ENCODE results near the gene ARHGAP26. TPM values are rescaled to one million over a fixed set of nuclear protein-coding genes. Genes with fewer than 3 reads are reported as not detected.

Gene ARHGAP26
- total RNA-seq, 1 experiment from 2014 or later, result 79.8 TPM

- Mint-ChIP-seq H3K27ac (ENCODE audit: unreplicated experiment) (no peak overlapping the region), H3K4me1 (ENCODE audit: low read depth, unreplicated experiment) (peaks cover 10% of the 10 kb centered on the region), H3K27me3 (ENCODE audit: insufficient read depth, unreplicated experiment) (no peaks in the 10 kb centered on the region), H3K36me3 (ENCODE audit: insufficient read depth, unreplicated experiment) (no peaks in the 10 kb centered on the region), H3K4me3 (ENCODE audit: unreplicated experiment) (no peak overlapping the region), H3K9me3 (ENCODE audit: unreplicated experiment) (no peaks in the 10 kb centered on the region)
- peak in 1 of 2 experiments; percentile 18 for DNase-seq
- Histone ChIP-seq H3K4me1 (peaks cover 7% of the 10 kb centered on the region; the same call in 1 of the 2 replicates), H3K27me3 (replicated peaks; ENCODE audit: control insufficient read depth, insufficient read depth, low read length) (no peaks in the 10 kb centered on the region), H3K9me3 (no peaks in the 10 kb centered on the region), H3K36me3 (ENCODE audit: control insufficient read depth, insufficient read depth, low read length) (no peaks in the 10 kb centered on the region), H3K4me3 (ENCODE audit: low read depth, low read length) (no peak overlapping the region)
- intact Hi-C loops (cut with micrococcal nuclease; ENCODE audit: unreplicated experiment), result loop anchor here (1.0 kb wide), 1 partner anchor 20 kb away; no protein-coding TSS in a partner anchor
- CTCF ChIA-PET, result interaction anchor here (1.2 to 1.3 kb wide), 3 partner anchors 27 to 126 kb away, joined by 3 to 6 read pairs (median 4); no protein-coding TSS in a partner anchor
- TF ChIP-seq, protein P1, sequence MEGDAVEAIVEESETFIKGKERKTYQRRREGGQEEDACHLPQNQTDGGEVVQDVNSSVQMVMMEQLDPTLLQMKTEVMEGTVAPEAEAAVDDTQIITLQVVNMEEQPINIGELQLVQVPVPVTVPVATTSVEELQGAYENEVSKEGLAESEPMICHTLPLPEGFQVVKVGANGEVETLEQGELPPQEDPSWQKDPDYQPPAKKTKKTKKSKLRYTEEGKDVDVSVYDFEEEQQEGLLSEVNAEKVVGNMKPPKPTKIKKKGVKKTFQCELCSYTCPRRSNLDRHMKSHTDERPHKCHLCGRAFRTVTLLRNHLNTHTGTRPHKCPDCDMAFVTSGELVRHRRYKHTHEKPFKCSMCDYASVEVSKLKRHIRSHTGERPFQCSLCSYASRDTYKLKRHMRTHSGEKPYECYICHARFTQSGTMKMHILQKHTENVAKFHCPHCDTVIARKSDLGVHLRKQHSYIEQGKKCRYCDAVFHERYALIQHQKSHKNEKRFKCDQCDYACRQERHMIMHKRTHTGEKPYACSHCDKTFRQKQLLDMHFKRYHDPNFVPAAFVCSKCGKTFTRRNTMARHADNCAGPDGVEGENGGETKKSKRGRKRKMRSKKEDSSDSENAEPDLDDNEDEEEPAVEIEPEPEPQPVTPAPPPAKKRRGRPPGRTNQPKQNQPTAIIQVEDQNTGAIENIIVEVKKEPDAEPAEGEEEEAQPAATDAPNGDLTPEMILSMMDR (IDR thresholded peaks at IDR 0.05; ENCODE audit: insufficient read depth in 1 of 2, low read depth in 1 of 2, low read length in 1 of 2, severe bottlenecking in 1 of 2, unreplicated experiment in 1 of 2), result no peak
- POLR2A ChIA-PET, result no interaction called here
- BruUV-seq (replicated peaks), result no TSS peak
Observed at GRCh38 chr5:142740474-142741242, 29.5 kb upstream of the ARHGAP26 start.

DNA sequence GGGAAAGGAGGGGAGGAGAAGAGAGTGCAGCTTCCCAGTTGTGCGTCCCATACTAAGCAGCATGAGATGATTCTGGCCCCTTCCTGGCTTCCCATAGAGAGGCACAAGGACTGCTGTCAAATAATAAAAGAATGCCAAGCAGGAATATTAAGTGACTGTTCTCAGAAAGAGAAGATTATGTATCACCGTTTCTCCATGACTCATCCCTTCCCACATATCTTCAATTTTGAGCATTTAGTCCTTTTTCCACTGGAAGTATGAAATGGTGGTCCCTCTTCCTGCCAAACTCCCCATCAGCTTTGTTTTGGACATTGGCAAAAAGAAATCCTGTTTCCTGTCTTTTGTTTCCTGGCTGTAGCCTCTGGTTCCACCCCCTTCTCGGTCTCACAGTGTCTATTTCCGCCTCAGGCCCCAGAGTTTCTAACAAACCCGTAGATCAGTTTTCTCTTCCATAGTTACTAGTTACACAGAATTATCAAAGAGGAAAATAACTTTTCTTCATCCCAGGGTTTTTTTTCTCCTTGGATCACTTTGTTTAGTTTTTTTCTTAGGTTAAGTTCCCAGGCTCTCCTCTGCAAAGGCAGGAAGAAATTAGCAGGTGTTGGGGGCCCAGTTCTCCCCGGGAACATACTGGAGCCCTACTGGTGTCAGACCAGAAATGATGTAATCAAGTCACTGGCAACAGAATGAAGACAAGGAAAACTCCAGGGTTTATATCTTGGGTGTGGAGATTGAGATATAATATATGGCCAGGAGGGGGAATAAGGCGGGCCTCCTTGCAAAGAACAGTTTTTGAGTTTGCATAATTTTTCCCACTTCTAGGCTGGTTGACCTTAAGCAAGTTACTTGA is 26.4 kb upstream of the ARHGAP26 start:
- Histone ChIP-seq H3K36me3 (ENCODE audit: control insufficient read depth, insufficient read depth, low read length) (no peaks in the 10 kb centered on the region), H3K27me3 (replicated peaks; ENCODE audit: control insufficient read depth, insufficient read depth, low read length) (no peaks in the 10 kb centered on the region), H3K9me3 (no peaks in the 10 kb centered on the region), H3K4me1 (peaks cover 7% of the 10 kb centered on the region; the same call in 1 of the 2 replicates), H3K4me3 (ENCODE audit: low read depth, low read length) (no peak overlapping the region)
- DNase-seq, result no peak
- no peaks in the 10 kb centered on the region for H3K36me3 Mint-ChIP-seq (ENCODE audit: insufficient read depth, unreplicated experiment)
- no peaks in the 10 kb centered on the region for H3K27me3 Mint-ChIP-seq (ENCODE audit: insufficient read depth, unreplicated experiment)
- peaks cover 10% of the 10 kb centered on the region for H3K4me1 Mint-ChIP-seq (ENCODE audit: low read depth, unreplicated experiment)
- TF ChIP-seq, protein P1 (IDR thresholded peaks at IDR 0.05; ENCODE audit: insufficient read depth in 1 of 2, low read depth in 1 of 2, low read length in 1 of 2, severe bottlenecking in 1 of 2, unreplicated experiment in 1 of 2), result no peak
- H3K4me3 Mint-ChIP-seq (ENCODE audit: unreplicated experiment), result no peak overlapping the region
- no peaks in the 10 kb centered on the region for H3K9me3 Mint-ChIP-seq (ENCODE audit: unreplicated experiment)
- no TSS peak for BruUV-seq (replicated peaks)
- POLR2A ChIA-PET, result no interaction called here
- CTCF ChIA-PET, result interaction anchor here (0.7 kb wide), 1 partner anchor 145 kb away, joined by 3 read pairs; no protein-coding TSS in a partner anchor
- intact Hi-C loops (cut with micrococcal nuclease; ENCODE audit: unreplicated experiment), result no loop called here
- H3K27ac Mint-ChIP-seq (ENCODE audit: unreplicated experiment), result no peak overlapping the region

DNA sequence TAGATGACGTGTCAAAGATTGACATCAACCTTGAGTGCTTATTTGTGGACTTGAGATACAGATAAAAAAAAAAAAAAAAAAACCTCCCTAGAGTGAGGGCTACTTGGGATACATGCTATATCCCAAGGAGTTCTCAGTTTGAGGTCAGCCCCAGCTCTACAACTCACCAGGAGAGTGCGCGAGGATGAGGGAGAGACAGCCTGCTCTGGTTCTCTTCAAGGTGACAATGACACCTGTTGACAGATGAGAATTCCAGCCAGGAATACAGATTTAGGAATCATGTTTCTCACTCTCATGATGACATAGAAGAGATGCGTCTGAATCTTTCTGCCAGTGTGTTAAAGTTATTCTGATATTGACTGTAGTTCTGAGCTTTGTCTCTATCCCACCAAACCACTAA is 24.9 kb upstream of the ARHGAP26 start:
- BruUV-seq (replicated peaks), result no TSS peak
- Mint-ChIP-seq H3K27me3 (ENCODE audit: insufficient read depth, unreplicated experiment) (no peaks in the 10 kb centered on the region), H3K4me1 (ENCODE audit: low read depth, unreplicated experiment) (peaks cover 10% of the 10 kb centered on the region), H3K4me3 (ENCODE audit: unreplicated experiment) (no peak overlapping the region), H3K36me3 (ENCODE audit: insufficient read depth, unreplicated experiment) (no peaks in the 10 kb centered on the region), H3K27ac (ENCODE audit: unreplicated experiment) (no peak overlapping the region), H3K9me3 (ENCODE audit: unreplicated experiment) (no peaks in the 10 kb centered on the region)
- POLR2A ChIA-PET, result no interaction called here
- Histone ChIP-seq H3K4me1 (peaks cover 7% of the 10 kb centered on the region; the same call in 1 of the 2 replicates), H3K9me3 (no peaks in the 10 kb centered on the region), H3K4me3 (ENCODE audit: low read depth, low read length) (no peak overlapping the region), H3K36me3 (ENCODE audit: control insufficient read depth, insufficient read depth, low read length) (no peaks in the 10 kb centered on the region), H3K27me3 (replicated peaks; ENCODE audit: control insufficient read depth, insufficient read depth, low read length) (no peaks in the 10 kb centered on the region)
- DNase-seq, result no peak
- CTCF ChIA-PET, result interaction anchor here (2.2 kb wide), 1 partner anchor 143 kb away, joined by 8 read pairs; no protein-coding TSS in a partner anchor
- intact Hi-C loops (cut with micrococcal nuclease; ENCODE audit: unreplicated experiment), result no loop called here
- TF ChIP-seq, protein P1 (IDR thresholded peaks at IDR 0.05; ENCODE audit: insufficient read depth in 1 of 2, low read depth in 1 of 2, low read length in 1 of 2, severe bottlenecking in 1 of 2, unreplicated experiment in 1 of 2), result no peak
